Ishikawa (cell line): Measurements from ENCODE around the gene NHSL2.

Experiments
- CEBPB ChIP-seq: IDR thresholded peaks from 2 replicates; pipeline ENCODE4 v1.6.1; 2012
- CREB1 ChIP-seq: IDR thresholded peaks from 2 replicates; pipeline ENCODE4 v1.6.1; 2012; ENCODE audit warnings: low read depth
- EGR1 ChIP-seq: IDR thresholded peaks from 2 replicates; pipeline ENCODE4 v1.6.1; 2012
- EP300 ChIP-seq: IDR thresholded peaks from 2 replicates; pipeline ENCODE4 v1.6.1; 2012; ENCODE audit warnings: borderline replicate concordance
- FOXM1 ChIP-seq: IDR thresholded peaks from 2 replicates; pipeline ENCODE4 v1.6.1; 2012; ENCODE audit warnings: low read depth, borderline replicate concordance
- MAX ChIP-seq: IDR thresholded peaks from 2 replicates; pipeline ENCODE4 v1.6.1; 2012
- NFIC ChIP-seq: IDR thresholded peaks from 2 replicates; pipeline ENCODE4 v1.6.1; 2012
- RAD21 ChIP-seq: IDR thresholded peaks from 2 replicates; pipeline ENCODE4 v1.6.1; 2012; ENCODE audit warnings: low read depth
- TAF1 ChIP-seq: IDR thresholded peaks from 2 replicates; pipeline ENCODE4 v1.6.1; 2012; ENCODE audit warnings: low read depth, mild to moderate bottlenecking
- TCF12 ChIP-seq: IDR thresholded peaks from 2 replicates; pipeline ENCODE4 v1.6.1; 2012; ENCODE audit warnings: low read depth
- TEAD4 ChIP-seq: IDR thresholded peaks from 2 replicates; pipeline ENCODE4 v1.6.1; 2012
- YY1 ChIP-seq: IDR thresholded peaks from 2 replicates; pipeline ENCODE4 v1.6.1; 2012; ENCODE audit warnings: low read depth
- ZBTB7A ChIP-seq: IDR thresholded peaks from 2 replicates; pipeline ENCODE4 v1.6.1; 2012; ENCODE audit warnings: low read depth
- TF ChIP-seq, protein P1 (sequence below): IDR thresholded peaks from 2 replicates; pipeline ENCODE4 v1.6.1; 2012; ENCODE audit warnings: low read depth, mild to moderate bottlenecking
- TF ChIP-seq, protein P2 (sequence below): IDR thresholded peaks from 2 replicates; pipeline ENCODE4 v1.6.1; 2012

Gene NHSL2

GRCh38 chrX:71949363-71949762, 38.7 kb downstream of the NHSL2 start:
- no peak for TF ChIP-seq YY1

- TF ChIP-seq CEBPB (no peak), CREB1 (no peak), TAF1 (no peak), ZBTB7A (no peak), EGR1 (no peak), YY1 (no peak), RAD21 (no peak), EP300 (no peak), NFIC (no peak), MAX (no peak)
- TF ChIP-seq, protein P1, sequence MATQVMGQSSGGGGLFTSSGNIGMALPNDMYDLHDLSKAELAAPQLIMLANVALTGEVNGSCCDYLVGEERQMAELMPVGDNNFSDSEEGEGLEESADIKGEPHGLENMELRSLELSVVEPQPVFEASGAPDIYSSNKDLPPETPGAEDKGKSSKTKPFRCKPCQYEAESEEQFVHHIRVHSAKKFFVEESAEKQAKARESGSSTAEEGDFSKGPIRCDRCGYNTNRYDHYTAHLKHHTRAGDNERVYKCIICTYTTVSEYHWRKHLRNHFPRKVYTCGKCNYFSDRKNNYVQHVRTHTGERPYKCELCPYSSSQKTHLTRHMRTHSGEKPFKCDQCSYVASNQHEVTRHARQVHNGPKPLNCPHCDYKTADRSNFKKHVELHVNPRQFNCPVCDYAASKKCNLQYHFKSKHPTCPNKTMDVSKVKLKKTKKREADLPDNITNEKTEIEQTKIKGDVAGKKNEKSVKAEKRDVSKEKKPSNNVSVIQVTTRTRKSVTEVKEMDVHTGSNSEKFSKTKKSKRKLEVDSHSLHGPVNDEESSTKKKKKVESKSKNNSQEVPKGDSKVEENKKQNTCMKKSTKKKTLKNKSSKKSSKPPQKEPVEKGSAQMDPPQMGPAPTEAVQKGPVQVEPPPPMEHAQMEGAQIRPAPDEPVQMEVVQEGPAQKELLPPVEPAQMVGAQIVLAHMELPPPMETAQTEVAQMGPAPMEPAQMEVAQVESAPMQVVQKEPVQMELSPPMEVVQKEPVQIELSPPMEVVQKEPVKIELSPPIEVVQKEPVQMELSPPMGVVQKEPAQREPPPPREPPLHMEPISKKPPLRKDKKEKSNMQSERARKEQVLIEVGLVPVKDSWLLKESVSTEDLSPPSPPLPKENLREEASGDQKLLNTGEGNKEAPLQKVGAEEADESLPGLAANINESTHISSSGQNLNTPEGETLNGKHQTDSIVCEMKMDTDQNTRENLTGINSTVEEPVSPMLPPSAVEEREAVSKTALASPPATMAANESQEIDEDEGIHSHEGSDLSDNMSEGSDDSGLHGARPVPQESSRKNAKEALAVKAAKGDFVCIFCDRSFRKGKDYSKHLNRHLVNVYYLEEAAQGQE: no peak
- TF ChIP-seq, protein P2, sequence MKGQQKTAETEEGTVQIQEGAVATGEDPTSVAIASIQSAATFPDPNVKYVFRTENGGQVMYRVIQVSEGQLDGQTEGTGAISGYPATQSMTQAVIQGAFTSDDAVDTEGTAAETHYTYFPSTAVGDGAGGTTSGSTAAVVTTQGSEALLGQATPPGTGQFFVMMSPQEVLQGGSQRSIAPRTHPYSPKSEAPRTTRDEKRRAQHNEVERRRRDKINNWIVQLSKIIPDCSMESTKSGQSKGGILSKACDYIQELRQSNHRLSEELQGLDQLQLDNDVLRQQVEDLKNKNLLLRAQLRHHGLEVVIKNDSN: no peak
These were observed 39.3 kb downstream of the NHSL2 start for GRCh38 chrX:71949844-71950445.

DNA sequence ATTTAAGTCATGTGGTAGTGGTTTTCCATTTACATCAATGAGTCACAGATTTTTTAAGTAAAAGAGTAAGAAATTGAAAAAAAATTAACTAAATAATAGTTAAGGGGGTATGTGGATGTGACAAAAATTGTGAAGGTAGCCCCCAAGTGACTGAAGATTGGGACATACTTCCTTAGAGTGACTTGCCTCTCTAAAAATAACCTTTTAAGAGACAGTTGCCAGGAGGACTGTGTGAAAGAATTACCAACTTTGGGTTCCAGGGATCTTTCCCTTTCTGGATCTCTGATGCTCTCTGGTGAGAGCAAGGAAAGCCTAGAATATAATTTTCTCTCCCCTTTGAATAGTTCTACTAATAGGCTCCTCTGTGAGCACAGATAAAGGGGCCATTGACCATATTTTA, 42.7 kb downstream of the NHSL2 start:
- TF ChIP-seq RAD21: no peak
- no peak for TF ChIP-seq EP300
- TF ChIP-seq CREB1: no peak
- TF ChIP-seq MAX: no peak
- TF ChIP-seq, protein P2: no peak
- TF ChIP-seq ZBTB7A: no peak
- no peak for TF ChIP-seq TCF12
- no peak for TF ChIP-seq YY1
- TF ChIP-seq TEAD4: no peak
- no peak for TF ChIP-seq EGR1

- TF ChIP-seq TCF12 (no peak), EGR1 (no peak), EP300 (no peak), CEBPB (no peak), RAD21 (no peak), TAF1 (no peak), CREB1 (no peak), NFIC (no peak), YY1 (no peak), TEAD4 (no peak)
- TF ChIP-seq, protein P1: no peak
These were observed 43.3 kb downstream of the NHSL2 start for GRCh38 chrX:71953946-71954345.

- no peak for TF ChIP-seq CREB1
- no peak for TF ChIP-seq TEAD4
- no peak for TF ChIP-seq MAX
- TF ChIP-seq, protein P2: no peak
- TF ChIP-seq NFIC: no peak
- no peak for TF ChIP-seq EP300
- TF ChIP-seq, protein P1: no peak
- no peak for TF ChIP-seq EGR1
- TF ChIP-seq TCF12: no peak
- no peak for TF ChIP-seq FOXM1
- TF ChIP-seq TAF1: no peak
- TF ChIP-seq ZBTB7A: no peak
These were observed 43.8 kb downstream of the NHSL2 start for GRCh38 chrX:71954458-71954857.
